SK-N-SH (cell line): ENCODE results near the gene DNHD1.

ENCODE experiments used
- RFX5 ChIP-seq: IDR thresholded peaks from 2 replicates; pipeline ENCODE4 v1.6.1; 2012; ENCODE audit warnings: mild to moderate bottlenecking, improper control_type of control experiment, low read length
- SIN3A ChIP-seq: IDR thresholded peaks from 2 replicates; pipeline ENCODE4 v1.6.1; 2012; ENCODE audit warnings: low read depth, mild to moderate bottlenecking, low read length, moderate library complexity, borderline replicate concordance

GRCh38 chr11:6504166-6504565 is 7.1 kb downstream of the DNHD1 start:
- TF ChIP-seq RFX5 (no peak), SIN3A (no peak)
